Gastrocnemius medialis (tissue), 4 donors: ENCODE measurements around the gene AFAP1L2. TPM values are rescaled to one million over a fixed set of nuclear protein-coding genes. Genes with fewer than 3 reads are reported as not detected.

Experiments used
- ATAC-seq, 2 donors: fragments of 150-250 bp; one replicate each; pipeline ENCODE4 v1.9.1; 2016
- DNase-seq, 2 donors: peaks; one replicate each; pipeline ENCODE4 v3.0.0-alpha.2; 2019
- H3K27ac ChIP-seq, 4 donors: fragments of 200-600 bp; sonication (generic); 1 replicate in 1 of 4; 2 replicates in 3 of 4; pipeline ENCODE4 v1.5.1; 2016 to 2018; ENCODE audit warnings: mild to moderate bottlenecking in 2 of 4, moderate library complexity in 1 of 4
- H3K27me3 ChIP-seq, 3 donors: fragments of 200-600 bp; sonication (generic) in 2 of 3; 1 replicate in 1 of 3; 2 replicates in 2 of 3; pipeline versions ENCODE4 v1.5.1 to v1.6.0; 2016 to 2019; ENCODE audit warnings: mild to moderate bottlenecking in 1 of 3, moderate library complexity in 1 of 3
- H3K36me3 ChIP-seq, 2 donors: fragments of 200-600 bp; sonication (generic) in 1 of 2; one replicate each; pipeline ENCODE4 v1.5.1; 2017 to 2018
- H3K4me1 ChIP-seq, 2 donors: fragments of 200-600 bp; sonication (generic) in 1 of 2; one replicate each; pipeline ENCODE4 v1.5.1; 2016 to 2017; ENCODE audit warnings: mild to moderate bottlenecking in 2 of 2
- H3K4me3 ChIP-seq, 4 donors: fragments of 200-600 bp; sonication (generic) in 3 of 4; 1 replicate in 1 of 4; 2 replicates in 3 of 4; pipeline ENCODE4 v1.5.1; 2016 to 2019; ENCODE audit warnings: mild to moderate bottlenecking in 2 of 4
- H3K9me3 ChIP-seq, 3 donors: fragments of 200-600 bp; sonication (generic) in 2 of 3; 1 replicate in 1 of 3; 2 replicates in 2 of 3; pipeline ENCODE4 v1.5.1; 2016 to 2019
- POLR2A ChIP-seq, 2 donors: fragments of 450-650 bp; IDR thresholded peaks; one replicate each; pipeline ENCODE4 v1.6.1; 2017; ENCODE audit warnings: antibody characterized with exemption in 2 of 2, mild to moderate bottlenecking in 2 of 2, moderate library complexity in 2 of 2
- in situ Hi-C, 4 donors: fragments of 200-750 bp; cut with MboI; loops; one replicate each; pipeline versions ENCODE4 v1.15.0 to v1.8.0; 2017; ENCODE audit warnings: low sequenced_read_pairs in 4 of 4
- intact Hi-C: fragments of 100-400 bp; cut with DNase I; formaldehyde crosslinking; loops from one replicate; pipeline ENCODE4 v1.15.1; 2023; ENCODE audit warnings: low total_unique reads
- total RNA-seq, 4 donors: library from RNA; depleted of rRNA; stranded (reverse); fragments of >200 nt; gene quantifications; one replicate each; pipeline versions ENCODE4 v1.1.0 to v1.2.3, GENCODE V29; 2016
- TF ChIP-seq, protein P1 (sequence below), 5 experiments: fragments of 450-650 bp in 3 of 5; fragments of 200-600 bp in 2 of 5; sonication (generic) in 2 of 5; IDR thresholded peaks in 4 of 5; conservative IDR thresholded peaks in 1 of 5; 1 replicate in 4 of 5; 2 replicates in 1 of 5; pipeline ENCODE4 v1.5.1; 2016 to 2019; ENCODE audit warnings: antibody characterized with exemption in 5 of 5, mild to moderate bottlenecking in 3 of 5, moderate library complexity in 3 of 5

The AFAP1L2 gene
- total RNA-seq, 4 donors from 2014 or later = 1.3 to 3.5 (median 2.1) TPM

DNA sequence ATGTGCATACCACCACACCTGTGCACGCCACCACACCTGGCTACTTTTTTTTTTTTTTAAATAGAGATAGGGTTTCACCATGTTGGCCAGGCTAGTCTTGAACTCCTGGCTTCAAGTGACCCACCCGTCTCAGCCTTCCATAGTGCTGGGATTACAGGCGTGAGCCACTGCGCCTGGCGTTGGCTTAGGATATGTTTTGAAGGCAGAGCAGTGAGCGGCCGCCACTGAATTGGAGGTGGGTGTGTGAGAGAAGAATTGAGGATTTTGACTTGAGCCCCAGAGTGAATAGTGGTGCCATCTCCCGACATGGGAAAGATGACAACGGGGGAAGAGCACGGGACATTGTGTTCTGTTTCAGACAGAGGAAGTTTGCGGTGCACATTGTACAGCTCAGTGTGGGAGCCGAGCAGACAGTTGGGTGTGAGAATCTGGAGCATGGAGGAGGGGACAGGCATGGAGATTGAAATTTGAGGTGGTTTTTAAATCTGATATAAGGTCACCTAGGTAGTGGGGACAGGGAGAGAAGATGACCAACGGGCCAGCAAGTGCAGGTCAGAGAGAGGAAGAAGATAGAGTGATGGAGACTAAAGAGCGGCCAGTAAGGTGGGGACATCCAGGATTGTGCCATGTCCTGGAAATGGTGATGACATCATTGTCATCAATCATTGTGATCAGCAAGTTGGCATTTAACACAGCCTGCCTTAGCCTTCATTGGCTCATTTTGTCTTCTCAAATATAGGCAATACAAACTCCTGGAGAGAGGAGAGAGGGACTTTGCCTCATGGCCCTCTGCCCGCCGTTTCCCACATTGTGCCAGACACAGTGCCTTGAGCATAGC is 129.5 kb downstream of the AFAP1L2 start:
- intact Hi-C loops = loop anchor here (5.0 kb wide), 1 partner anchor 103 kb away; the partner anchor contains the start of gene CCDC186
- Histone ChIP-seq H3K36me3 (no peaks in the 10 kb centered on the region), H3K27ac (no peak overlapping the region), H3K9me3 (no peaks in the 10 kb centered on the region), H3K4me1 (peaks cover 14 to 18% of the 10 kb centered on the region in 2 donors), H3K27me3 (no peaks in the 10 kb centered on the region), H3K4me3 (no peak overlapping the region)
- no peak for ATAC-seq
- no peak for DNase-seq
- in situ Hi-C loops = no loop called here
- TF ChIP-seq, protein P1, sequence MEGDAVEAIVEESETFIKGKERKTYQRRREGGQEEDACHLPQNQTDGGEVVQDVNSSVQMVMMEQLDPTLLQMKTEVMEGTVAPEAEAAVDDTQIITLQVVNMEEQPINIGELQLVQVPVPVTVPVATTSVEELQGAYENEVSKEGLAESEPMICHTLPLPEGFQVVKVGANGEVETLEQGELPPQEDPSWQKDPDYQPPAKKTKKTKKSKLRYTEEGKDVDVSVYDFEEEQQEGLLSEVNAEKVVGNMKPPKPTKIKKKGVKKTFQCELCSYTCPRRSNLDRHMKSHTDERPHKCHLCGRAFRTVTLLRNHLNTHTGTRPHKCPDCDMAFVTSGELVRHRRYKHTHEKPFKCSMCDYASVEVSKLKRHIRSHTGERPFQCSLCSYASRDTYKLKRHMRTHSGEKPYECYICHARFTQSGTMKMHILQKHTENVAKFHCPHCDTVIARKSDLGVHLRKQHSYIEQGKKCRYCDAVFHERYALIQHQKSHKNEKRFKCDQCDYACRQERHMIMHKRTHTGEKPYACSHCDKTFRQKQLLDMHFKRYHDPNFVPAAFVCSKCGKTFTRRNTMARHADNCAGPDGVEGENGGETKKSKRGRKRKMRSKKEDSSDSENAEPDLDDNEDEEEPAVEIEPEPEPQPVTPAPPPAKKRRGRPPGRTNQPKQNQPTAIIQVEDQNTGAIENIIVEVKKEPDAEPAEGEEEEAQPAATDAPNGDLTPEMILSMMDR (IDR thresholded peaks at IDR 0.05 in 4 of 5, conservative IDR thresholded peaks at IDR 0.05 in 1 of 5) = no peak
- no peak for TF ChIP-seq POLR2A (IDR thresholded peaks at IDR 0.05)

DNA sequence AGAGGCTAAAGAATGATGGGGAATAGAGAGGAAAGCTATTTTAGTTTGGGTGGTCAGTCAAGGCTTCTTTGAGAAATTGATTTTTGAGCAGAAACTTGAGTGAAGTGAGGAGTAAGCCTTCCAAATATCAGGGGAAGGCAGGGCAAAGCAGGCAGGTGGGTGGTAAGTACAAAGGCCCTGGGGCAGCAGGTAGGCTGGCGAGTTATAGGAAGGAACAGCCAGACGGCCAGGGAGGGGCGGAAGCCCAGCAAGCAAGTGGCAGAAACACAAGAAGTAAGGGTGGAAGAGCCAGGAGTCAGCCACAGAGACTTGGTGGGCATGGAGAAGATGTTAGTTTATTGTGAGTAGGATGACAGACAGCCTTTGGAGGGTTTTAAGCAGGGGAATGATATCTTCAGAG is 130.4 kb downstream of the AFAP1L2 start:
- Histone ChIP-seq H3K27me3 (no peaks in the 10 kb centered on the region), H3K4me3 (no peak overlapping the region), H3K4me1 (peaks cover 14 to 22% of the 10 kb centered on the region in 2 donors), H3K27ac (no peak overlapping the region), H3K36me3 (no peaks in the 10 kb centered on the region), H3K9me3 (no peaks in the 10 kb centered on the region)
- DNase-seq = no peak
- no peak for ATAC-seq
- intact Hi-C loops = loop anchor here (5.0 kb wide), 1 partner anchor 102 kb away; the partner anchor contains the start of gene CCDC186
- TF ChIP-seq POLR2A (IDR thresholded peaks at IDR 0.05) = no peak
- in situ Hi-C loops = no loop called here

DNA sequence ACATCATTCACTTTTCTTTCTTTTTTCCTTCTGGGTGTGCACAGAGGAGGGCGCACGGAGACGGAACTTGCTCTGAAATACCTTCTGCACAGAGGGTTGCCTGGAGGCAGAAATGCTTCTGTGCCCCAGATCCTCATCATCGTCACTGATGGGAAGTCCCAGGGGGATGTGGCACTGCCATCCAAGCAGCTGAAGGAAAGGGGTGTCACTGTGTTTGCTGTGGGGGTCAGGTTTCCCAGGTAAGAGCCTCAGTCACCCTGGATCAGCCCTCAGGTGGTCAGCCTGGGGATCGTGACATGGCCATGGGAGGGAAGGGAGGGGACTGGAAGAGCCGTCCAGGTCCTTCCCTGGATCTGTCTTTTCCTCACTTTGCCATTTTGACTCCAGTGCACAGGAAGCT is 131.6 kb downstream of the AFAP1L2 start:
- no peak for ATAC-seq
- H3K4me3 ChIP-seq = no peak overlapping the region
- no peaks in the 10 kb centered on the region for H3K36me3 ChIP-seq
- H3K27ac ChIP-seq = no peak overlapping the region
- intact Hi-C loops = loop anchor here (5.0 kb wide), 1 partner anchor 100 kb away; the partner anchor contains the start of gene CCDC186
- H3K4me1 ChIP-seq = peaks cover 14 to 22% of the 10 kb centered on the region in 2 donors
- TF ChIP-seq POLR2A (IDR thresholded peaks at IDR 0.05) = no peak
- TF ChIP-seq, protein P1 (IDR thresholded peaks at IDR 0.05 in 4 of 5, conservative IDR thresholded peaks at IDR 0.05 in 1 of 5) = no peak
- DNase-seq = no peak
- in situ Hi-C loops = no loop called here
- H3K9me3 ChIP-seq = no peaks in the 10 kb centered on the region
- no peaks in the 10 kb centered on the region for H3K27me3 ChIP-seq

DNA sequence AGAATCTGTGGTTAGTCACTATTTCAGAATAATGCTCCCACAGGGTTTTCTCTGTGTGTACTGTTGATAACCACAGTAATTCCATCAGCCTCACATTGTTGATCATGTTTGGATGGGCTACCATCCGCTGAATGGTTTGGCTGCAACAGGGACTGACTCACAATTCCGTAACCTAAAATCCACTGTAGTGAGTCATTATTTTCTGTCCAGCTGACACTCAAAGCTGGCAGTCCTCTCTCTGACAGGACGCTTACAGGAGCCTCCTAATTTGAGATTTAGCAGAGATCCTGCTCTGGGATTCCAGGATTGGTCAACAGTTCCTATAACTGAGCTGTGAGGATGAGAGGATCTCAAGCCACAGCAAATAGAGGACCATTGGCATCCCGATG is 132.5 kb downstream of the AFAP1L2 start:
- Histone ChIP-seq H3K36me3 (no peaks in the 10 kb centered on the region), H3K9me3 (no peaks in the 10 kb centered on the region), H3K27ac (peak overlapping the region; percentile 41 to 78 (median 56)), H3K27me3 (no peaks in the 10 kb centered on the region), H3K4me3 (no peak overlapping the region), H3K4me1 (peaks cover 14 to 25% of the 10 kb centered on the region in 2 donors)
- DNase-seq = peak; percentile 66 to 74
- intact Hi-C loops = loop anchor here (5.0 kb wide), 1 partner anchor 99 kb away; the partner anchor contains the start of gene CCDC186
- TF ChIP-seq, protein P1 (IDR thresholded peaks at IDR 0.05 in 4 of 5, conservative IDR thresholded peaks at IDR 0.05 in 1 of 5) = no peak
- no peak for TF ChIP-seq POLR2A (IDR thresholded peaks at IDR 0.05)
- in situ Hi-C loops = no loop called here
- ATAC-seq = peak; percentile 98 to 99

DNA sequence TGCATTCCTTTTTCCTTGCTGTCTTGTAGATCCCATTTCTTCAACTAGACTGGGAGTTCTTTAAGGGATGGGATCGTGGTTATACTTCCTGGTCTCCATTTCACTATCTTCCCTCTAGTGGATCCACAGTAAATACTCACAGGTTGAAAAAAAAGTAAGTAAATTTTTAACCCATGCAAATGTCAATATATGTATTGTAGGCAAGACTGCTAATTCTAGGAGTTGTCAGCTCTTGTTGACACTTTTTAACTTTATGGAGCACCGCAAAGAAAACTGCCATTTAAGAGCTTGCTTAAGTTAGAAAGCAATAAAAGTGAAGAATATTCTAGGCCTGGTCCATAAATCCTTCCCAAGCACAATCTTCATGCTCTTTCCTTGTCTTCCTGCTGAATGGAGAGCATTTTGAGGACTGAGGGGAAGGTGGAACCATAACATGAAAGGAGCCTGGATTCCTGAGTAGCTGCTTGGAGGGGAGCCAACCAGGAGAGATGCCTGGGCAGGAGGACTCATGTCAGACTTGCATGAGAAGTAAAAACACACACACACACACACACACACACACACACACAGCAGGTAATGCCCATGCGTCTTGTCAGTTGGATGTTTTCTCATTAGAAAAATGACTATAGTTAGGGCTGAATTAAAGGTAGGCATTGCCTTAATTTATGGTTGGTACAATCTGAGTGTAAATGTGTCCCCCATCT is 133.1 kb downstream of the AFAP1L2 start:
- in situ Hi-C loops = no loop called here
- no peaks in the 10 kb centered on the region for H3K27me3 ChIP-seq
- intact Hi-C loops = loop anchor here (5.0 kb wide), 1 partner anchor 99 kb away; the partner anchor contains the start of gene CCDC186
- no peaks in the 10 kb centered on the region for H3K36me3 ChIP-seq
- DNase-seq = no peak
- H3K4me3 ChIP-seq = no peak overlapping the region
- ATAC-seq = no peak
- H3K27ac ChIP-seq = peak overlapping the region in 3 of 4 donors; percentile 29 to 78 (median 62)
- TF ChIP-seq, protein P1 (IDR thresholded peaks at IDR 0.05 in 4 of 5, conservative IDR thresholded peaks at IDR 0.05 in 1 of 5) = no peak
- TF ChIP-seq POLR2A (IDR thresholded peaks at IDR 0.05) = no peak
- no peaks in the 10 kb centered on the region for H3K9me3 ChIP-seq
- H3K4me1 ChIP-seq = peaks cover 15 to 30% of the 10 kb centered on the region in 2 donors
